Memory B cell (primary cell): ENCODE measurements around the gene AMY1B.
"Not testable (repeated sequence)": the region's sequence is repeated elsewhere in the genome, so short reads cannot be mapped to it uniquely, and the experiment has no call there.

Experiments used
- ATAC-seq: fragments of 150-1000 bp; cut with Tn5 transposase; 2 replicates; pipeline ENCODE4 v1.10.0; 2021; ENCODE audit warnings: low read depth, mild to moderate bottlenecking, moderate library complexity
- DNase-seq, 2 donors: peaks; one replicate each; pipeline ENCODE4 v3.0.0; 2022; ENCODE audit warnings: low spot score in 2 of 2
- H3K27ac Mint-ChIP-seq: one replicate; pipeline ENCODE4 v1.8.0; 2022; ENCODE audit warnings: mild to moderate bottlenecking, moderate library complexity, mixed read lengths
- H3K27me3 Mint-ChIP-seq: one replicate; pipeline ENCODE4 v1.8.0; 2022; ENCODE audit warnings: mixed read lengths
- H3K36me3 Mint-ChIP-seq: one replicate; pipeline ENCODE4 v1.8.0; 2022; ENCODE audit warnings: mild to moderate bottlenecking, mixed read lengths
- H3K4me1 Mint-ChIP-seq: one replicate; pipeline ENCODE4 v1.8.0; 2022; ENCODE audit warnings: mixed read lengths
- H3K4me3 Mint-ChIP-seq: one replicate; pipeline ENCODE4 v1.8.0; 2022; ENCODE audit warnings: mild to moderate bottlenecking, moderate library complexity, mixed read lengths
- H3K9me3 Mint-ChIP-seq: one replicate; pipeline ENCODE4 v1.8.0; 2022; ENCODE audit warnings: mixed read lengths

AMY1B gene

DNA sequence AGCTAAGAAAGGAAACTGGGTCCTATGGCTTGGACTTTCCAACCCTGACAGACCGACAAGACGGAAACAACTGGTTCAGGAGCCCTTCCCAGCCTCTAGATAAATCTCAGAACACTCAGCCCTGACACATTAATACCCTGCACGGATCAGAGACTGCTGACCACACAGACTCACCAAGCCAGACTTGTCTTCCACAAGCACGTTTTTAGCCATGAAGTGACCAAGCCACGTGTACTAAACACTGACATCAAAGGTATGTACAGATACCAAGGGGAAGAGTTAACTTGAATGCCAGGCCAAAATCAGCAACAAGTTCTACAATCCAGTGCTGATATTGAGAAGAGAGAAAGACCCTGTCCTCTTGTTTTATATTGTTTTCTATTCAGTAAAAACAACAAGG, at the start of gene AMY1B:
TSS of gene AMY1B (minus strand) at position 101 of the 400 bp plus-strand sequence. CDS start 571 bp downstream, outside the sequence.
- not testable (repeated sequence) for H3K27me3 Mint-ChIP-seq, H3K27ac Mint-ChIP-seq, H3K9me3 Mint-ChIP-seq, DNase-seq, H3K36me3 Mint-ChIP-seq, H3K4me3 Mint-ChIP-seq, H3K4me1 Mint-ChIP-seq, ATAC-seq

DNA sequence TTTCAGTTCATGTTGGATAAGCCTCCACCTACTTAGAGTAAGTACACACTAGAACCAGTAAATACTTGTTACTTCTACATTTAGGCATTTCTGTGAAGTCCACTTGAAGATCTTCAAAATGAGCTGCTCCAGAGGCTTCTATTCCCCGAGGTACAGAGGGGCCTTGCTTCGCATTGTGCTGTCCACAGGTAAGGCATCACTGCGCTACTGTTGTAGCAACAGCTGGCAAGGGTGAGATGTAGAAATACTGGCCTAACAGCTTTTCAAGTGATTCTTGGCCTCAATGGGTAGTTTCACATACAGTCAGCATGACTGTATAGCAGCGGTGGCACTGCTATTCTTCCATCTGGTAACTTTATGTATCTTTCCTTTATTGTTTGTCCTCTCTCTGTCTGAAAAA, 49.0 kb upstream of the AMY1B start:
- not testable (repeated sequence) for H3K27ac Mint-ChIP-seq, H3K36me3 Mint-ChIP-seq, H3K4me3 Mint-ChIP-seq, ATAC-seq, H3K4me1 Mint-ChIP-seq, DNase-seq, H3K9me3 Mint-ChIP-seq, H3K27me3 Mint-ChIP-seq

DNA sequence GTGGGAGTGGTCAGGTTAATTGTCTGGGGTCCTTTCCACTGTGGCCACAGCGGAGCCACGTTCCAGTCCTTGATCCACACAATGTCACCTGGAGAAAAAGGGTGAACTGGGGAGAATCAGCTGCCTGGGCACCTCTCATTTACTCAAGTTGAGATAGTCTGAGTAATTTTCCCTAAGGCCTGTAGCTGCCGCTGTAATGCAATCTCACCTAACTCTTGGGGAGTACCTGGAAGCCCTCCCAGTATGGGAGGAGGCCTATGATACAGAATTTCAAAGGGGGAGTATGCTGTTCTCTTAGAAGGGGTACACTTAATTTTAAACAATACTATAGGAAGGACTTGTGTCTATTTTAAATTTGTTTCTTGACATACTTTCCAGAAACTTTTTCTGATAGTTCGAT, 48.4 kb upstream of the AMY1B start:
- not testable (repeated sequence) for H3K27ac Mint-ChIP-seq, DNase-seq, H3K4me3 Mint-ChIP-seq, H3K36me3 Mint-ChIP-seq, ATAC-seq, H3K27me3 Mint-ChIP-seq, H3K4me1 Mint-ChIP-seq, H3K9me3 Mint-ChIP-seq

- H3K27me3 Mint-ChIP-seq, H3K4me3 Mint-ChIP-seq, H3K4me1 Mint-ChIP-seq, DNase-seq, H3K36me3 Mint-ChIP-seq, H3K9me3 Mint-ChIP-seq, H3K27ac Mint-ChIP-seq, ATAC-seq: not testable (repeated sequence)
These were observed 42.0 kb upstream of the AMY1B start for GRCh38 chr1:103738031-103738430.

DNA sequence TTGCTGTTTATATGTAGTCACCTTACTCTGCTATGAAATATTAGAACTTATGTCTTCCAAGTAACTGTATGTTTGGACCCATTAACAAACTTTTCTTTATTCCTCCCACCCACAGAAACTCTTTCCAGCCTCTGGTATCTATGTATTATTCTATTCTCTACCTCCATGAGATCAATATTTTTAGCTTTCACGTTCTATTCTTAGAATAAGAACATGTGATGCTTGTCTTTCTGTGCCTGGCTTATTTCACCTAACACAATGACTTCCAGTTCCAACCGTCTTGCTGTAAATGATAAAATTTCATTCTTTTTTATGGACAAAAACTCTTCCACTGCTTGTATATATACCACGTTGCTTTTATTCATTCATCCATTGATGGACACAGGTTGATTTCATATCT, 39.3 kb upstream of the AMY1B start:
- H3K27me3 Mint-ChIP-seq, H3K27ac Mint-ChIP-seq, ATAC-seq, DNase-seq, H3K9me3 Mint-ChIP-seq, H3K36me3 Mint-ChIP-seq, H3K4me3 Mint-ChIP-seq, H3K4me1 Mint-ChIP-seq: not testable (repeated sequence)

GRCh38 chr1:103721473-103721872, 25.5 kb upstream of the AMY1B start:
- not testable (repeated sequence) for DNase-seq, H3K9me3 Mint-ChIP-seq, H3K4me3 Mint-ChIP-seq, H3K27ac Mint-ChIP-seq, H3K4me1 Mint-ChIP-seq, ATAC-seq, H3K36me3 Mint-ChIP-seq, H3K27me3 Mint-ChIP-seq

GRCh38 chr1:103717404-103717803, 21.4 kb upstream of the AMY1B start:
- H3K27me3 Mint-ChIP-seq, ATAC-seq, H3K36me3 Mint-ChIP-seq, H3K27ac Mint-ChIP-seq, H3K4me3 Mint-ChIP-seq, H3K4me1 Mint-ChIP-seq, H3K9me3 Mint-ChIP-seq, DNase-seq: not testable (repeated sequence)

DNA sequence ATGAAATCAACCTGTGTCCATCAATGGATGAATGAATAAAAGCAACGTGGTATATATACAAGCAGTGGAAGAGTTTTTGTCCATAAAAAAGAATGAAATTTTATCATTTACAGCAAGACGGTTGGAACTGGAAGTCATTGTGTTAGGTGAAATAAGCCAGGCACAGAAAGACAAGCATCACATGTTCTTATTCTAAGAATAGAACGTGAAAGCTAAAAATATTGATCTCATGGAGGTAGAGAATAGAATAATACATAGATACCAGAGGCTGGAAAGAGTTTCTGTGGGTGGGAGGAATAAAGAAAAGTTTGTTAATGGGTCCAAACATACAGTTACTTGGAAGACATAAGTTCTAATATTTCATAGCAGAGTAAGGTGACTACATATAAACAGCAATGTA, 14.4 kb upstream of the AMY1B start:
- not testable (repeated sequence) for DNase-seq, H3K36me3 Mint-ChIP-seq, H3K27me3 Mint-ChIP-seq, H3K27ac Mint-ChIP-seq, H3K4me3 Mint-ChIP-seq, ATAC-seq, H3K9me3 Mint-ChIP-seq, H3K4me1 Mint-ChIP-seq

DNA sequence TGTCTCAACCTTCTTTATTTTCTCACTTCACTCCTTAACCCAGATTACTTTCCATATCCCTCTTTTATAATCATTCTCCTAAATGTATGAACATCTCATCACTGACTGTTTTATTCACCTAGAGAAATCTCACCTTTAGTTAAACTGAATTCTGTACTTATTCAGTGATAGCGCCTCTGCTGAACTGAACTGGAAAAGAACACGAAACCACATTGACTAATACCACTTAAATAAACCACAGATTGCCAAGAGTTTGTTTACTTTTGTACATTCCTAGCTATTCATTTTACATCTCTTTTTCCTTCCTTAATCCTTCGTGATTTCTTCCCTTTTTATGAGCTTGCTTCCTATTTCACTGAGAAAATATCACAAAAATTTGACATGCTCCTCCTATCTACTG, 11.7 kb upstream of the AMY1B start:
- H3K4me1 Mint-ChIP-seq, H3K9me3 Mint-ChIP-seq, DNase-seq, H3K4me3 Mint-ChIP-seq, H3K27ac Mint-ChIP-seq, H3K36me3 Mint-ChIP-seq, H3K27me3 Mint-ChIP-seq, ATAC-seq: not testable (repeated sequence)

GRCh38 chr1:103701256-103701655, 5.2 kb upstream of the AMY1B start:
- not testable (repeated sequence) for H3K9me3 Mint-ChIP-seq

GRCh38 chr1:103700669-103701068, 4.7 kb upstream of the AMY1B start:
- H3K27me3 Mint-ChIP-seq, H3K4me1 Mint-ChIP-seq, H3K9me3 Mint-ChIP-seq, H3K27ac Mint-ChIP-seq, H3K36me3 Mint-ChIP-seq, DNase-seq, H3K4me3 Mint-ChIP-seq, ATAC-seq: not testable (repeated sequence)

More at GRCh38 chr1:103701256-103701655, 5.2 kb upstream of the AMY1B start:
- not testable (repeated sequence) for H3K4me3 Mint-ChIP-seq, ATAC-seq, H3K4me1 Mint-ChIP-seq, DNase-seq, H3K27ac Mint-ChIP-seq, H3K36me3 Mint-ChIP-seq, H3K27me3 Mint-ChIP-seq

- not testable (repeated sequence) for H3K27me3 Mint-ChIP-seq, H3K9me3 Mint-ChIP-seq, H3K36me3 Mint-ChIP-seq, H3K27ac Mint-ChIP-seq, ATAC-seq, H3K4me3 Mint-ChIP-seq, DNase-seq, H3K4me1 Mint-ChIP-seq
These were observed 1.4 kb upstream of the AMY1B start for GRCh38 chr1:103697430-103697829.

GRCh38 chr1:103676335-103676734, 19.7 kb downstream of the AMY1B start:
- ATAC-seq, H3K9me3 Mint-ChIP-seq, DNase-seq, H3K4me3 Mint-ChIP-seq, H3K4me1 Mint-ChIP-seq, H3K27me3 Mint-ChIP-seq, H3K27ac Mint-ChIP-seq, H3K36me3 Mint-ChIP-seq: not testable (repeated sequence)

- not testable (repeated sequence) for H3K4me1 Mint-ChIP-seq, ATAC-seq, DNase-seq, H3K4me3 Mint-ChIP-seq, H3K9me3 Mint-ChIP-seq, H3K27ac Mint-ChIP-seq, H3K27me3 Mint-ChIP-seq, H3K36me3 Mint-ChIP-seq
These were observed 40.5 kb downstream of the AMY1B start, which contains the start of gene AMY1A for GRCh38 chr1:103655460-103655859. AMY1A (plus strand) TSS chr1:103655760; CDS start chr1:103656331, 571 bp downstream.

- not testable (repeated sequence) for DNase-seq, H3K4me3 Mint-ChIP-seq, ATAC-seq, H3K36me3 Mint-ChIP-seq, H3K27me3 Mint-ChIP-seq, H3K9me3 Mint-ChIP-seq, H3K27ac Mint-ChIP-seq, H3K4me1 Mint-ChIP-seq
These were observed 41.9 kb downstream of the AMY1B start for GRCh38 chr1:103654133-103654532.
